Measurements from ENCODE around the gene GEMIN2. TPM values are rescaled to one million over a fixed set of nuclear protein-coding genes. Genes with fewer than 3 reads are reported as not detected.

GEMIN2 gene
- total RNA-seq, 1 experiment from 2014 or later, result 15.1 TPM

GRCh38 chr14:39175445-39176262, 61.5 kb downstream of the GEMIN2 start:
- peaks cover 22% of the 10 kb centered on the region for H3K4me1 ChIP-seq (ENCODE audit: control insufficient read depth, insufficient read depth, low read length)
- DNase-seq (ENCODE audit: low read depth, low spot score) (no peak), ATAC-seq (peak; percentile 29)
- ChIA-PET CTCF (no interaction called here), POLR2A (interaction anchor here (1.2 kb wide), 1 partner anchor 15 kb away, joined by 10 read pairs; no protein-coding TSS in a partner anchor)
- TF ChIP-seq SIN3A (IDR thresholded peaks at IDR 0.05; ENCODE audit: borderline replicate concordance, insufficient read depth, low read depth, low read length) (0 out of 2 replicates have a peak, but pooled peaks have one; percentile 61), CTCF (IDR thresholded peaks at IDR 0.05) (no peak)
- intact Hi-C loops (cut with micrococcal nuclease; ENCODE audit: unreplicated experiment) (no loop called here), in situ Hi-C loops (cut with HindIII; ENCODE audit: low pct_unique_long_range_greater_than_20kb, low sequenced_read_pairs) (no loop called here)
- no peaks in the 10 kb centered on the region for H3K9me3 ChIP-seq (ENCODE audit: control insufficient read depth, insufficient read depth, low read depth, low read length)
- peak overlapping the region; percentile 92 to 95 for H3K4me3 ChIP-seq (ENCODE audit: low read depth in 2 of 2, low read length in 2 of 2)
- H3K27ac ChIP-seq (ENCODE audit: low read length), result peak overlapping the region; percentile 97
- H3K27me3 ChIP-seq (ENCODE audit: control insufficient read depth, insufficient read depth, low read length), result no peaks in the 10 kb centered on the region
- BruUV-seq (replicated peaks), result TSS peak; percentile 89
- H3K36me3 ChIP-seq (ENCODE audit: control insufficient read depth, insufficient read depth, low read length), result peaks cover 46% of the 10 kb centered on the region

- TF ChIP-seq TCF7L2 (IDR thresholded peaks at IDR 0.05; ENCODE audit: low read depth, low read length), result no peak
- no peak for TF ChIP-seq SIN3A (IDR thresholded peaks at IDR 0.05; ENCODE audit: borderline replicate concordance, insufficient read depth, low read depth, low read length)
- no peak for TF ChIP-seq CTCF (IDR thresholded peaks at IDR 0.05)
- TF ChIP-seq POLR2AphosphoS5 (IDR thresholded peaks at IDR 0.05; ENCODE audit: low read depth, low read length), result no peak
- no peak for TF ChIP-seq REST (IDR thresholded peaks at IDR 0.05; ENCODE audit: insufficient read depth in 1 of 2, low read depth in 2 of 2, low read length in 1 of 2)
- DNase-seq (ENCODE audit: low read depth, low spot score) (no peak), ATAC-seq (no peak)
- H3K27ac ChIP-seq (ENCODE audit: low read length), result peak overlapping the region; percentile 97
- BruUV-seq (replicated peaks), result no TSS peak
- H3K27me3 ChIP-seq (ENCODE audit: control insufficient read depth, insufficient read depth, low read length), result no peaks in the 10 kb centered on the region
- H3K9me3 ChIP-seq (ENCODE audit: control insufficient read depth, insufficient read depth, low read depth, low read length), result no peaks in the 10 kb centered on the region
- H3K4me1 ChIP-seq (ENCODE audit: control insufficient read depth, insufficient read depth, low read length), result peaks cover 19% of the 10 kb centered on the region
- in situ Hi-C loops (cut with HindIII; ENCODE audit: low pct_unique_long_range_greater_than_20kb, low sequenced_read_pairs), result no loop called here
- peaks cover 52% of the 10 kb centered on the region for H3K36me3 ChIP-seq (ENCODE audit: control insufficient read depth, insufficient read depth, low read length)
- POLR2A ChIA-PET, result no interaction called here
- intact Hi-C loops (cut with micrococcal nuclease; ENCODE audit: unreplicated experiment), result no loop called here
- CTCF ChIA-PET, result no interaction called here
- H3K4me3 ChIP-seq (ENCODE audit: low read depth in 2 of 2, low read length in 2 of 2), result peak overlapping the region; percentile 92 to 95
Observed at GRCh38 chr14:39176263-39177167, 62.4 kb downstream of the GEMIN2 start.
